ENCODE data around the gene IMMP2L.

Gene IMMP2L

DNA sequence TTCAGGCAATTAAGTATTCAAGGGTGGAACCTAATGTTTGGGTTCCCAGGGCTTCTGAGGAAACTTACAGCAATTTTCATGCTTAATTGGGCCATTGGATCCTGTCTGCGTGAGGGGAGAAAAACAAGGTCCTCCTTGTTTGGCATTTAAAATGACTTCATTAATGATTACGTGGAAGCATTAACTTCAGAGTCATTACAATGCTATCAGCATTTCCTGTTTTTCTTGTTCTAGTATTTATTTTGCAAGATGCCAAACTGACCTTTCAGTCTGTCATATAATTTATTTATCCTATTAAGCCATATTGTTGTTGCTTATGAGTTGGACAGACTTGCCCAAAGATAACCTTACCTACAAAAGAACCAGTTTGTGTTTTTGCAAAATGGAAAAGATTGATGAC, 795.4 kb downstream of the IMMP2L start:
- DNase-seq: no peak

DNA sequence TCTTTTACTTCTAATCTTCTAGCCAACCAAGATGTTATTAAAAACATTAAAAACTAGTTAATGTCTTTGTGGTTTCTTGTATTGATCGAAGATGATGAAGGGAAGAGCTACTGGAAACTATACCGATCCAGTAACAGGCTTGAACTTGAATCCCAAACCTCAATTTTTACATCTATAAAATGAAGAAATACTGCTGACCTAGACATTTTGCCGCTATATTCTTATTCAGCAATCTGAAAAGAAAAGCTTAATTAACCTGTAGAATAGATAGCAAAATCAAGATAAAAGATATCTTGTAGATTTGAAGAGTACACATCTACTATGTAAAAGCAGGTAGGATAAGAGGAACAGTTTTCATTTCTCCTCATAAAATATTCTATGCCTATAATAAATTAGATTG, 797.4 kb downstream of the IMMP2L start:
- no peak for DNase-seq

DNA sequence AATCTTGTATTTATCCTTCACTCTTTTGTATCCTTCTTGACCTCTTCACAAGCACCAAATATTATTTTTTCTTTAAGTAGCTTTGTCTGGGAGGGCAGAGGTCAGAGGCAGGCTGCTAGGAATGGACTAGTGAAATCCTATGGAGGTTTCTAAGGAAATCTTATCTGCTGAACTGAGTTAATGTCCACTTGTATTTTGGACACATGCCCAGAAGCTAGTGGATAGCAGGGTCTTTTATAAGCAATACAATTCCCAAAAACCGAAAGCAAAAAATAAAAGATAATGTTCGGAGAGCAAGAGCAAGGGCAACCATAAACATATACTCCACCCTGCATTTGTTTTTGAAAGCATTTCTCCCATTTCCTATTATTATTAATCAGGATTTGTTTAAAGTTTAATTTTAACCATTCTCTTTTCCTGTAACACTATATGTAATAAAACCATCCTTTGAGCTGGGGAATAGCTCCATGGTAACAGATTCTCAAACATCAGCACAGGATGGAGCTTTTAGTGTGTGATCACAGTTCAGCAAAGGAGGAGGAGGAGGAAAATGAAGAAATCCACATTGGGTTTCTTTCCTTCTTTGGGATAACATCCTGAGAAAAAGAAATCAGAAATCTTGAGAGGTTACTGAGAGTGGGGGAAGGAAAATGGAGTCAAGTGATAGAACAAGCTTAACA, 799.6 kb downstream of the IMMP2L start:
- no peak for DNase-seq

DNA sequence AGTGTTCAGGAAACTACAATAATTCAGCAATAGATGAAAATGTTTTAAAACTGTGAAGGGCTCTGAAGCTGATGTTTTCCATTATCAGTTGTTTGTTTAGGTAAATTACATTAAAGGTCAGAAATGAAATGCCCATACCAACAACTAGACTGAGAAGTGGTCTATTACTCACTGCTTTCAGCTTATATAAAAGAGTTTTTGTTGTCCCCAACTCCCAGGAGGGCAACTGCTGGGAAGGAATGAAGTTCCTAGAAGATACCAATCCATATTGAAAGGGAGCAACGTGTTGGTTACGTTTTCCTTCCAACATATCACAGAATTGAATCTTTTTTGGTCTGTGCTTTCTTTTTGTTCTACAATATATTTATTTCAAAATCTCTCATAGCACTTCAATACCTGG, 802.0 kb downstream of the IMMP2L start:
- no peak for DNase-seq

DNA sequence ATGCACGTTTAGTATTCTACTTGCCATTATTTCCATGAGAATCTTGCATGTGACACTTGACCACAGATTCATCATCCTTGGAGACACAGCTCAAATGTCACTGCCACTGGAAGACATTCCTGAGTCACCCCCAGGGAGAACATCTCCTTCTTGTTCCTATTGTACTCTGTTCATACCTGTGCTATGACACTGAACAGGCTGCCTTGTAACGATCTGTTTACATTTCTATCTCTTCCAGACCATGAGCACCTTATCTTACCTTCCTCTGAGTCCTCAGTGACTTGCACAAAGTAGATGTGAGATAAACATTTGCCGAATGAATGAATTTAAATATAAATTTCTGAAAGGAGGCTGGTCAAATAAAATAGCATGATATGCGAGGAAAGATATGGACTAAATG, 803.2 kb downstream of the IMMP2L start:
- DNase-seq: no peak

DNA sequence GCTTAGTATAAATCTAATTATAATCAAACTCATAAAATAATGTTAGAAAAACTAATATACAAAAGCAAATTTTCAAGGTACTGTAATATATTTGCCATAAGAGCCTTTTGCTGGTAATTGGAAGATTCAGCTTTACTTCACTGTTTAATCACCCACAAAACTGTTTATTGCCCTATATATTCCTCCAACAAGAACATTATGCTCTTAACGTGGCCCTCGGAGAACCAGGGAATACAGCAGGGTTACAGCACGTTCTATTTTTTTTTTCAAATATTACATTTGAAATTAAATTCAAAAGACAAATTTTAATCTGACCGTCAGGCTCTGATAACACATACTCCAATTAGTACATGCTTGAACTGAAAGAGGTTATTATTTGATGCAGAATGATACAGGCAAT, 807.6 kb downstream of the IMMP2L start:
- no peak for DNase-seq

DNA sequence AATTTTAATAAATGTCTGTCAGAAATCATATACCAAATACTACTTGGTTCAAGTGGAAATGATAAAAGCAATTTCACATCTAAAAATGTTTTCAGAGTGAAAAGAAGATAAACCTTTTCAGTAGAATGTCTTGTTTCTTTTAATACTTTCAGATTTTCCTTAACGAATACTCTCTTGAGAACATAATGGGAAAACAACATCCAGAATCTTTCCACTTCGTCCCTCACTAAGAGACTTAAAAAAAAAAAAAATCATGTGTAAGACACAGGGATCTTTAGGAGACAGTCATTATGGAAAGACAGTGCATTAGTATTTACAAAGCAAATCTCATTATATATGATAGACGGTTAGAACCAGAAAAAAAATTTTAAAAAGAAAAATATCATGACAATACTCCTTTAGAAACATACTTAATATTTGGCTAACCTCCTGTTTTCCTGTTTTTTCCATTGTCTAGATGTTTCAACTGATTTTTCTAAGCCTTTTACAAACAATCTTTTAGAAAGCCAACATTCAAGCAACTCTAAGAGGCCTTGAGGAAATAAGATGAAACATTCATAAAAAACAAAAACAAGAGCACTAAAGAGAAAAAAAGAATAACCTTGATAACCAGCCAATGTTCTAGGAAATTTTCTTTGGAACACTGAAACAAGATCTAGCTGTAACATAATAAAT, 811.2 kb downstream of the IMMP2L start:
- no peak for DNase-seq

DNA sequence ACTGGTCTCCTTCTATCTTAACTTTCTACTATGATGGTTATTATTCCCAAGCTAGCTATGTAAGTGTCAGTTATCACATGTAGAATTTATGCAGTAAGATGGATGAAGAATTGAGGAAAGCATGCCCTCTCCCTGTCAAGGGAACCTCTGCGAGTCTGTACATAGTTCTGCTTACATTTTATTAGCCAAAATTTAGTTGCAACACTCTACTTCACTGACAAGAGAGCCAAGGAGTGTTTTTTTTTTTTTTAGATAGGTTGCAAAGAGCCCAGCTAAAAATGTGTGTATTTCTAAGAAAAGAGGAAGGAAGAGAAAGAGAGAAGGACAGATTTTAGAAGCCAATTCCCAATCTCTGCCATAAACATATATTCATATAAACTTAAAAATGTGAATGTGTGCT, 829.1 kb downstream of the IMMP2L start:
- no peak for DNase-seq

DNA sequence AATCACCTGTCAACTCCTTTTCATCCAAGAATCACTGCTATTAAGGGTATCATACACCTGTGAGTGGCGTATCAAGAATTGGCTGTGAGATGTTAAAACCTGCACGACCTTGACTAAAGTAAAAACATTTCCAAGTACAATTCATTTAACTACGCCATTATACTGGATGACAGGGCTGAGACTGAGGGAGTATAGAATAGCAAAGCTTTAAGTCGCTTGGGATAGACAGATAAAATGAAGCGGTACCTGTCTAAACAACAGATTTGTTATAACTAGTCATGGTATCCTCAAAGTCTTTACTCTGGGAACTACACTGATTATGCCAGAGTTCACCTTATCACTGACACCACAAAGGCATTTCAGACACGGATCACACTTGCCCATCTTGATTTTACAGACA, 837.5 kb downstream of the IMMP2L start:
- no peak for DNase-seq

DNA sequence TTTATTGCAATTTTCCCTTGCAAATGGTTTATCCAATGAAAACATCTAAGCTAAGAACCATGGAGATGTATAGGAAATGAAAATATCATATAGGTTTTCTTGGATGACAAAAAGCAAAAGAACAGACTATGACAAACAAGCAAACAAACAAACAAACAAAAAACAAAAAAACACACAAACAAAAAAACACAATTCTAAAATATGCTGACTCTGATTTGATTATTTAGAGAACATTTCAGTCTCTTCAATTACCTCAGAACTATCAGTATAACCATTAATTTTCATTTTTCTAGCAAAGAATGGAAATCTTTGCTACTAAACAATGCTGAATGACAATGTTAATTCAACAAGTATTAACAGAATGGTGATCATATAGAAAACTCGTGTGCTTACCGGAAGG, 840.9 kb downstream of the IMMP2L start:
- DNase-seq: no peak

DNA sequence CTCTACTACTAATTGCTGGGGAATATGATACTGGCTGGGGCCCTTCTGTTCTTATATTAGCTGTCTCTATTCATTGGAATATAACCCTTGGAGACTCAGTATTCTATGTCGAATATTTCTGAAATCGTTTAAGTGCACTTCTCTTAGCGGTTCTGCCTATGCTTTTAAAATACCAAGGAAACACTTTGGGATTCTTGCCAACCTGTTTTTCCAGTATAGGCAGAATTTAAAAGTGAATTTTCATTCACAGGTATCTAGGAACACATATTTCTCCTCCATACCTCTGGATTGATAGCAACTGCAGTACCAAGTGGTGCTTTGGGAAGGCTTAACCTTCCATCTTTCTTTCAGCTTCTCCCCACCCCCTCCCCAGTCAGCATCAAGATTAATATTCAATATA, 841.7 kb downstream of the IMMP2L start:
- no peak for DNase-seq

DNA sequence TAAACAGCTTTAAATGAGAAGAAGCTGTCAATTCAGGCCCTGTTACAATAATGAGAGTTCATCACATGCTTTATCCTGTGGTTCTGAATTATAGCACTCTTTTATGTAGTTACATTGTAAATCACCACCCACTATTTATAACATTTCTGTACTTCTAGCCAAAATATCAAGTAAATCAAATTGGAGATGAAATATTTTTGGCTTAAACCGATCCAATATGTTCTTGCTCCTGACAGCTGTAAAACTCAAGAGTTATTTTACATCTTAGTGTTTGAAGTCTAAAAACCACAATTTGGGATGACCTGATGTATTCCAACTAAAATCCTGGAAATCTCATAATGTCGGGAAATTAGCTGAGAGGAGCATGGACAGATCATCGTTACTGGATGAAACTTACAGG, 842.6 kb downstream of the IMMP2L start:
- no peak for DNase-seq

DNA sequence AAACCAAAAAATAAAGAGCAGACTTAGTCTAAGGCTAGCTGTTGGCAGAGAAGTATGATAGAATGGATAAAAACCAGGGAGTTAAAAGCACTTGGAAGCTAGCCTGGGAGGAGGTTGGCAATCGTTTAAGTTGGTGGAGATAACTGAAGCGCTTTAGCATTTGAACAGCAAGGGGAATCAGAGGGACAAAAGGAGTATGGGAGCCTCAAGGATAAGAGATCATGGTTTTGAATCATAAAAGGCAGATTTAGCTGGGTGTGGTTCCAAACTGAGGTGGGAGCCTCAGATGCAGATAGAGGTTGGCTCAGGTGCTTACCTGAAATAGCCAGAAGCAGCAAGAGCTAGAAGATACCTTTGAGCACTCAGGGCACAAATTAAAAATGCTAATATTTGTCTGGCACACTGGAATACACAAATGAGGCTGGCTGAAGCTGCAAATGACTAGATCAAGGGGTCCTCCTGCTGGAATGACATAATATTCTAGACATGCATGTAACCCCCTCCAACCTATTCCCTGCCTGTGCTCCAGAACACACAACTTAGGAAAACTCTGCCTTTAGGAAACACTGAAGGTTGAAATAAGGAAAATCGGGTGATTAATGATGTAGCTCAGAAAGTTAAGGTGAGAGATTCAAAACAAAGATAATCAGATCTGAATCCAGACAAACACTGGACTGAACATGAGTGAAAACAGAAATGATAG, 843.6 kb downstream of the IMMP2L start:
- DNase-seq: no peak

DNA sequence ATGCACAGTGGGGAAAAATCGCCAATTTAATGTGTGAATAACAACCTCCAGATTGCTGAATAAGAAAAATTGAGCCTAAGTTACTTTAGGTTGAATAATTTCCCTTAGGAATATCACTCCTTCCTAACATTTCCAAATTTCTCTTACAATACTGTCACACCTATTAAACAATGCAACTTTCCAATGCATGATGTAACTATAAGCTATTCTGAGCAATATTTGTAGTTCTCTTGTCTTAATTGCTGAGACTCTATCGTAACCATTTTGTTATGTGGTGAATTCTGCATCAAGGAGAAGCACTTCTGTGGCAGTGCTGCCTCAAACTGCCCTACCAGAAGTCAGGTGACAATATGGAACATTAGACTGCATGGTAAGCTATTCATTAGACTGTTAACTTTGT, 858.1 kb downstream of the IMMP2L start:
- no peak for DNase-seq

DNA sequence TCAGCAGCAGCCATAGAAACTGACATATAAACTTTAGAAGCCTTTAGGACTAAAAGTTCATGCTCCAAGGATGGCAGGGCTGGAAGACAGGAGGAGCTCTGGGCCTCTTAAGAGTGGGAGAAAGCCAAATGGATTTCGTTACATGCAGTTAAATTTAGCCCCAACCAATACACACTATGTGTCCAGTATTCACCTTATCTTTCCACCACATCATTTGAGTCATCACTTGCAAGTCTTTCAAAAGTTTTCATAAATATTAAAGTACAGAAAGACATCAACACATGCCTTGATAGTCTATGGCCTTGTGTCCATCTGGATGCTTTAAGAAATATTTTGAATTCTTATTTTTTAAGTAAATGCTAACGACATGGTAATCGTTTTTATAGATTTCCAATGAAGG, 863.7 kb downstream of the IMMP2L start:
- DNase-seq: no peak

DNA sequence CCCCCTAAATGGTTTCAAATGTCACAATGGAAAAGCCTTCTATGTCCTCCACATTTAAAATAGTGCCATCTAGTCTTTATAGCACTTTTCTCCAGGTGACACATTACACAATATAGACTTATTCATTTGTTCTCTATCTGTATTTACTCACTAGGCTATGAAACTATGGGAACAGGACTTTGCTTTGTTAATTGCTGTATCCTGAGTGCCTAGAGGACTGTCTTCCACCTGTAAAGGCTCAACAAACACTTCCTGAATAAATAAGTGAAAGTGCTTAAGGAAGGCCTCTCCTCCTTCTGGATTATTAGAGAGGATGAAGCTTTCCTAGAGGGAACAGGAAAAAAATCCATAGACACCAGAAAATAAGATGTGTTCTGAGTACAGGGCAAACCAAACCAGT, 868.9 kb downstream of the IMMP2L start:
- DNase-seq: no peak

DNA sequence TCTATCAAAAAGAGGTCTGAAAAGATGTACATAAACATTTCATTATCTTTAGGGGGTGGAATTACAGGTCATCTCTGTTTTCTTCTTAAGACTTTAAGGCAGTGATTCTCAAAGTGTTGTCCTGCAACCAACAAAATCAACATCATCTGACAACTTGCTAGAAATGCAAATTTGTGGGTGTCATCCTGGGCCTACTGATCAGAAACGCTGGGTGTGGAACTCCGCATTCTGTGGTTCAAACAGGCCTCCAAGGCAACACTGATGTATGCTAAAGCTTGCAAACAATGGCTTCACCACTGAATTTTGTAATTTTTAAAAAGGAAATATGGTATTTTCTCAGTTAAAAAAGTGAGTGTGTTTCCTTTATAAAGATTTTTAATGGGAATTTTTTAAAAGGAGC, 873.4 kb downstream of the IMMP2L start:
- no peak for DNase-seq

DNA sequence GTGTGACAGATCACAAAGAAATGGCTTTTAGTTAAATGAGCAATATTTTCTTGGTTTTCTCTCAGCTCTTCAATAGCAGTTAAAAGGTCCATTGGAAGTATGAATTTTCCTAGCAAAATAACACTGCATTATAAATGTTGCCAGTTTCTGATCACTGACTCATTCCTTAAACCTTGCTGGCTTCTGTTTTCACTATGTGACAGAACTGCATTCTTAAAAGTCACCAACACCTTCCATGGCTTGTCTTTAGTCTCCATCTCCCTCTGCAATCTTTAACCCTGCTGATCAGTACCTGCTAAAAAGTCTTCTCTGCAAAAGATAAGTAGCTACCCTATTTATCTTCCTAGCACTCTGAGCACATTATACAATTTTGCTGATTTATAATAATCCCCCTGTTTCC, 876.4 kb downstream of the IMMP2L start:
- no peak for DNase-seq

DNA sequence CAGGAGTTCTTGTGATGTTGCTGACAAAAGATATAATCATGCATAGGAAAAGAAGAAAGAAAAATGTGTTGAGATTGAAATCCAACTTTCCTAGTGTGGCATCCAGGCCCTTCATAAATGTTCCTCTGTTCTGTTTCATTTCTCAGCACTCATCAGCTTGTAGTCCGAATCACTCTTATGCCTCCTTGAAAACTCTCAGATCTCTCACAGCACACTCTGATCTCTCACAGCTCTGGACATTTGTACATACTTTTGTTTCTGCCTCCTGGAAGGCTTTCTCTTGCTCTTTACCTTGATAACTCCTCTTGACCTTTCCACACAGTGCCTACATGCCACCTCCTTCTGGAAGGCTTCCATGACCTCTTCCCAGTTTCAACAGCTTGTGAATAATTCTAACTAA, 880.4 kb downstream of the IMMP2L start:
- no peak for DNase-seq

DNA sequence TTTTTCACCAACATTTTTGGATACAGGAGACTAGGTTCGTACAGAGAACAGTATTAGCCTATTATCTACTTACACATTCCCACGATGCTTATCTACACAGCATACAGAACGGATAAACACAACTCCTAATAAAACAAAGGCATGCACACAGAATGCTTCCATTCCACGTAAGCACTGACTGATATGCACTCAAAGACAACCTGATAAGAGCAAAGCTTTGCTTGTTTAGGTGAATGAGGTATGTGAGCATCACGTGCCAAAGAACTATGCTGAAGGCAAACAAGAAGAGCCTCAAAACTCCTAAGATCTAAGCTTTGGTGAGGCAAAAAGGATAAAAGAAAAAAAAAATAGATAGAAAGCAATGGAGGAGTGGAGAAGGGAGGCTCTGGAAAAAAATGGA, 884.9 kb downstream of the IMMP2L start:
- DNase-seq: no peak

DNA sequence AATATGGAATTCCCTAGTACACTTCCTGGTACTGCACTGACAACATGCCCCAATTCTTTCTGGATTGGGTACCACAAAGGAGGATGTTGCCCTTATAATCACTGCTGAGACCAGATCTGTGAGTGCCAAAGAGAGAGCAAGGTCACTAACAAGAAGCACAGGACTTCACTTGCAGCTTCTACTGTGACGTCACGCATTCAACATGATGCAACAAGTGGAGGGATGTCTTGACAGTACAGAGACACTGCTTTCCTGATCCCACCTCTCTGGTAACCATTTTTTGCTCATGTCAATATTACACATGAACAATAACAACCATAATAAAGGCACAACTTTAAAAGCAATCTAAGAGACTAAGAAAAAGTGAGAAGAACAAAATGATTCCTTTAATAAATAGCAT, 885.5 kb downstream of the IMMP2L start:
- no peak for DNase-seq

DNA sequence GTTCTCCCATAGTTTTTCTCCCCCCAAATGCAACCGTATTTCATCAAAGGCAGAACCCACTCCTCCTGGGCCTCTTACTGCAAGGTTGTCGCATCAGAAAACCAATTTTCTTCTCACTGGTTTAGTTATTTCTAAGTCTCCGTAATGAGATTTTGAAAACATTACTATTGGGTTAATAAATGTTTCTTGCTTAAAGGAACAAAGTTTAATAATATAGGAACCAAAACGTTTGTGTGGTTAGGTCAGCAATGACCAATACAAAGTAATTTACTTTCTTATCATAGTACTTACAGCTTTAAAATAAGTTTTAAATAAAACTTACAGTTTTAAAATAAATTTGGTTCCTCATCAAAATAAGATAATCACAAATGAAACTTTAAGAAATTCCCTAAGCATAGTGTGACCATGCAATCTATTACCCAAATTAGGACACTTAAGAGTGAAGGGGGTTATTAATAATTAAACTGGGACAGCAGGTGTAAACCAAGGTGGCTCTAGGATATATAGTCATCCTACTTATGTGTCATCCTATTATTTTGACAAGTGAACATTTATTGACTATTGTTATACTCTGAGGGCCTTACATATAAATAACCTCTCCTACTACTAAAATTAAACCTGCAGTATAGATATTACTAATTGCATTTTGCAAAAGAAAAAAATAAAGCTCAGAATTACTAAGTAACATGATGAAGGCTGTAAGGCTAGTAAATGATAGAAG, 886.7 kb downstream of the IMMP2L start:
- DNase-seq: no peak

DNA sequence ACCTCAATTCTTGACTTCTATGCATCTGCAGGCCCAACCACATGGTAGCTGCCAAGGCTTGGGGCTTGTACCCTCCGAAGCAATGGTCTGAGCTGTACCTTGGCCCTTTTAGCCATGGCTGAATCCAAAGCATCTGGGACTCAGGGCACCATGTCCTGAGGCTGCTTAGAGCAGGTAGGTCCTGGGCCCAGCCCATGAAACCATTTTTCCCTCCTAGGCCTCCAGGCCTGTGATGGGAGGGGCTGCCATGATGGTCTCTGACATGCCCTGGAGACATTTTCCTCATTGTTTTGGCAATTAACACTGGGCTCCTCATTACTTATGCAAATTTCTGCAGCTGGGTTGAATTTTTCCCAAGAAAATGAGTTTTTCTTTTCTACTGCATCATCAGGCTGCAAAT, 889.1 kb downstream of the IMMP2L start:
- no peak for DNase-seq

DNA sequence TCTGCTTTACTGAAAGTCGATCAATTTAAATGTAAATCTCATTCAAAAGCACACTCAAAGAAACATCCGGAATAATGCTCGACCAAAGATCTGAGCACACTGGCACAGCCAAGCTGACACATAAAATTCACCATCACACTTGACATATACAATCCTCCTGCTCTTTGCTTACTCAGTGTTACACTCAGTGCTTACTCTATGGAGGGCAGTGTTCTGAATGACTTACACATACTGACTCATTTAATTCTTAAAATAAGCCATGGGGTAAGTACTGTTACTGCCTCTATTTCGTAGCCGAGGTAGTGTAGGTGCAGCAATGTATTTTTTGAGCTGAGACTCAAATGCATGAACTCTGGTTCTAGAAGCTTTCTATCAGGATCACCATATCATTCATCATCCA, 892.9 kb downstream of the IMMP2L start:
- no peak for DNase-seq
